GM20431 (cell line): ENCODE data around the gene ATP1B3.
"Not testable (repeated sequence)": the region's sequence is repeated elsewhere in the genome, so short reads cannot be mapped to it uniquely, and the experiment has no call there.

ENCODE experiments used
- in situ Hi-C: fragments of 300-500 bp; cut with MseI, MboI; formaldehyde crosslinking; loops from one replicate; pipeline ENCODE4 v1.15.0; 2020; ENCODE audit warnings: low sequenced_read_pairs; ENCODE audit not compliant: unreplicated experiment

The ATP1B3 gene

DNA sequence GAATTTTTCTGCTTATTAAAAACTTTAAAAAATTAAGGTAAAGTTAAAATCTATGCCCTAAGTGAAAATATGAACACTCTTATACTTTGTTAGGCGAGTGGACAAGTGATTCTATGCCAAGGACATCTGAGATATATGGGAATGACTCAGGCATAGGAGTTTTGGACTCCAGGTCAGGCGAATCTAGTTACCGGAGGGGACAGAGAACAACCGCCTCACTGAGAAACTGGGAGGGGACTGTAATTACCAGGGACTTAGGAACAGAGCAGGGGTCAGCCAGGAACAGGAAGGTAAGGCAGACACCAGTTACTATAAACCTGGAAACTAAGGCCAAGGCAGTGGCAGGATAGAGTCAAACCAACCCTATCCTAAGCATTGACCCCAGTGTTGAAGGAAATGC, 16.8 kb upstream of the ATP1B3 start:
- in situ Hi-C loops: no loop called here

DNA sequence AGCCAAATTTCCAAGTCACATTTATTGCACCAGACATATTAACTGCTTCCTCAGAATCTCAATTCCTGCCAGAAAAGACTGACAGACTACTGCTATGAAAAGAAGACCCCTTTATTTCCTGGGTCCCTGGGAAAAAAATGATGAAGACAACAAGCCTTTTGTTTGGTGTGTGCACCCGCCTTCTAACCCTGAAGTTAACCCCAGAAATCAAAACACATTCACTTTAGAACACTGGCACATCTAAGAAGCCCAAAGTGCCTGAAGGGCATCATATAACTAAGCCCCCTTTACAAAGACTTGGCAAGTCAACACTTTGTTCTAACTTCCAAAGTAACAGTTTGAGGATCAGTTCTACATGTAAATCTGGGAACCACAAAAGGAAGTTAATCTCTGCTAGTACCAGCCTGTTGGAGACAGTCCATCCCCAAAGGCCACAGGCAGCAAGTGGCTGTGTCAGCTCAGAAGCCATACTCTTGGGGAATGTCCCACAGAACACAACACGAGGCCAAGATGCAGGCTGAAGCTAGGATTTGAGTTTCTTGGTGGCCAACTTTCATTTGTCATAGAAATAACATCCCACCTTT, 16.3 kb upstream of the ATP1B3 start:
- in situ Hi-C loops: no loop called here

DNA sequence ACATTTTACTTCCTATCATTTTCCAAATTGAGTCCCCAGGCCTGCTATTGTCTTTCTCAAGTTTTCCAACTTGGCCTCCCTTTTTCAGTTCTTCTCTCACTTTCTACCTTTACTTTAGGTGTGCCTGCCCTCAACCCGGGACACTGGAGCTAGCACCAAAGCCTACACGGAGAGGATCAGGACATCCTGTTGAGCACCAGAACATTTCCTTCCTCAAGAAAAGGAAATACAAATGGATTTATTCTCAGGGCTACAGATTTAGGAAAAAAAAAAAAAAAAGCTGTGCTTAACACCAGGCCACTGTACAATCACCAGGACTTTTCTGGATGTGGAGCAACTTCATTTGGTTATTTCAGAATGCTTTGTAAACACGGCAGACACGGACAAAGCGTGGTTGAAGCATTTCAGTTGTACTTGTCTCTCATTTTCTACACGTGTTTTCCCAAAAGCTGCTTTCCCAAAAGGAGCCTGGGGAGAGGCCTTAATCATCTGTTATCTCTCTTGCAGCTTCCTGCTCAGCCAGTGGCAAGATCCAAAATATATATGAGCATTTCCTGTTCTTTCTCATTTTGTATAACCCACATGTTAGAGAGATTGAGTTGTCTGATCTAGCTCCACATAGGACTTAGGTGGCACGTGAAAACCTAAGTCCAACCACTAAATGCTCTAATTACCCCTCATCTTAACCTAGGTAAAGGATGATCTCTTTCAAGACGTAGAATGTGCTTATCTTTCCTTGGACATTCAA, 15.5 kb upstream of the ATP1B3 start:
- in situ Hi-C loops: no loop called here

DNA sequence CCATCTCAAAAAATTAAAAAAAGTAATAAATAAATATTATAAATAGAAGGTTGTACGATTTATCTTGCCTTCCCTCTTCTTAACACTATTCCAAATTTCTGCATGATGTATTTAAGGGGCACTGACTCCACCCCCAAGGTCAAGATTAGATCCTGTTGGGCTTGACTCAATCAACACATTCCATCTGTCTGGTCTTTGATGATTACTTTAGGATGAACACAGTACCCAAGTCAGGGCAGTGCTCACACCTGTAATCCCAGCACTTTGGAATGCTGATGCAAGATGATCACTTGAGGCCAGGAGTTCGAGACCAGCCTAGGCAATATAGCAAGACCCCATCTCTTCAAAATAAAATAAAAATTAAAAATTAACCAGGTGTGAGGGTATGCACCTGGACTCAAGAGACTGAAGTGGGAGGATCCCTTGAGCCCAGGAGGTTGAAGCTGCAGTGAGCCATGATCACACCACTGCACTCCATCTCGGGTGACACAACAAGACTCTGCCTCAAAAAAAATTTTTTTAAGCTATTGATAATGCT, 14.1 kb upstream of the ATP1B3 start:
- in situ Hi-C loops: no loop called here

DNA sequence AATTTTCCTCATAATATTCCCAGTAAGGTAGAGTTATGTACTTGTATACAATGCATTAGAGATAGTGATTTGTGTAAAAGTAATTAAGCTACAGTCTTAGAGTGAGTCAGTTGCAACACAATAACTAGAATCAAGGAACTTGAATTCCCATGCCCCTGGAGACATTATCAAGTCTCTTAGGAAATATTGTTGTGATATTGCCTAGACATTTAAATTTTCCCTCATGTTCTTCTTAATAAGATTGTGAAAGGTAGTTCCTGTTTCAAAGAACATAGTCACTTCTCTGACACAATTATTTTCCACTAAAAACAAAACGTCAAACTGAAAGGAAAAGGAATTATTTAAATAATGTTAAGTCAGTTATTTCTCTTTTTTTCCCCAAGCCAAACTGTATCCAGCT, 13.0 kb upstream of the ATP1B3 start:
- in situ Hi-C loops: no loop called here

DNA sequence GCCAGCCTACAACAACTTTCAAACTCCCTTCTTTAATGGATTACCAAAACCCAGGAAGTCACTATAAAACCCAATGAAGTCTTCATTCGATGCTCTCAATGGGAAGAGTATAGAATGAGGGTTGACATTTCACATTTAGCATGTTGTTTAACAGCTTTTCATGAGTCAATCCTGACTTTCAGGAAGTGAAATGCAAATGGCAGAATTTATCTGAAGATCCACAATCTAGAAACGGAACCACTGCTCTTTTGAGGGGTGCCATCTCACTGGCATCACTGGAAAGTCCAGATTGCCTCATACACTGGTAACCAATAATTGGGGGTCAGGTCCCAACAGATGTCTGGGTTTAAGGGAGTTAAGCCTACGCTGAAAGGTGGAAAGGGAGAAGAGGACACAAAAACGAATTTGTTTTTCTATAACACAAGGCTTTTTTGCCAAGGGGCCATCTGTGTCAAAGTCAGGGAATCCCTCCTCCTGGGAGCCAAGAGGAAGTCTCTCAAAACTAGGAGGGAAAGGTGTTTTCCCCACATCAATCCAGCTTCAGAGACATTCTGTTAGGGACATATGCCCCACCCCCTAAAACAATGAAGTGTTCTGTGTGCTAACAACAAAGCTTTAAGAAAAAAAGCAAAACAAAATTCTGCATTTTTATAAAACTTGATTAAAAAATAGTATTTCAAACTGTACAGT, 12.0 kb upstream of the ATP1B3 start:
- in situ Hi-C loops: no loop called here

DNA sequence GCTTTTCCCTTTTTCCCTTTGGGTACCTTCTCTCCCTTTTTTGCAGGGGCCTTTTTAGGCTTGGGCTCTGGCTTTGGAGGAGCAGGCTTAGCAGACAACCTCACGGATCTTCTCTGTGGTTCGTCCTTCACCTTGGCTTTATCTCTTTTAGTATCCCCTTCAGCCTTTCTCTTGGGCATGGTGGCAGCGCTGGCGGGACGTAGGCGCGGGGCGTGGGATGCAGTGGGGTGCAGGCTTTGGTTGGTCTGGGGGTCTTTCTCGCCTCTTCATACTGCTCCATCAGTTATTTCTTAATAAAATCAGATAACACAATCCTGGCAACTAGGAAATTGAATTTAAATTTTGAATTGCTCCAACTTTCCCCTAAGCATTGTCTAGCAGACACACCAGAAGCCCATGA, 11.3 kb upstream of the ATP1B3 start:
- in situ Hi-C loops: no loop called here

DNA sequence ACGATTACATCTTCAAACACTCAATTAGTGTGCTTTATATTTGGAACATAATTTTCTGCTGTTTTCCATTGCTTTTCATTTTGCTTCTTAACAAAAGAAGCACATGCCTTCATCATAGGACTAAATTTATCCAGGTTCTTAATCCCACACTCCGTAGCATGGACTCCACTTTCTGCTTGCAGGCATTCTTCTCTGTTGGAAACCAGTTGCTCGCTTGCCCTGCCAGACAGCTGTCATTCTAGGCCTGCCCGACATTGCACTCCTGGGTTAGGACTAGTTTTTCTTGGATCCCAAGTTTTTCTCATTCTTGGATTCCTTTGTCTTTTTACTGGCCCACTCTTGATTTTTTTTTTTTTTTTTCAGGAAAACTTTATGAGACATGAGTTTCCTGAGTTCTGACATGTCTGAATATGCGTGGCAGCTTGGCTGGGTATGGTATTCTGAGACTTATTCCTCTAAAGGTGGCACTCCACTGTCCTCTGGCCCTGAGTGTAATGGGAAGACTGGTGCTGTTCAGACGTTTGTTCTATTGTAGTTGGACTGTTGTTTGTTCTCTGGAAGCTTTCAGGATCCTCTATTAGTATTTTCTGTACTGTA, 6.3 kb upstream of the ATP1B3 start:
- in situ Hi-C loops: no loop called here

DNA sequence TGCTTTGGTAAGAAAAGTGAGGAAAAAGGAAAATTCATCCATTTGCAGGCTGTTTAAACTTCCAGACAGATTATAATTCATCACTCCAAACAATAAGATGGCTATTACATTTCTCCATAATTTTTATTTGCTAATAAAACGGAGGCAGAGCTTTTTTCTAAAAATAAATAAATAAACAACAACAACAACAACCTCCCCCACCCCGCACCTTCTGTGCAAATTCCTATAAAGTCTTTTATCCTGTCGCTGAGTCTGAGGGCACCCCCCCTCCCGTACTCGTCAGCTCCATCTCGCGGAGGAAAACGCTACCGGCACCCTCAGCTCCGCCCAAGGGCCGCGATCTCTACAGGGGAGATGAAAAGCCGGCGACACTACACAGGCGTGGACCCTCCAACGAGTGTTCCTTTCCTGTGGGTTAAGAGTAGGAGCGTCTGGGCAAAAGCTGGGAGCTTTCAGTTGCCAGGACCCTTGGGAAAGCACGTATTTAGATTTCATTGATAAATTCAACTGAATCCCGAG, 1.0 kb upstream of the ATP1B3 start:
- in situ Hi-C loops: no loop called here

DNA sequence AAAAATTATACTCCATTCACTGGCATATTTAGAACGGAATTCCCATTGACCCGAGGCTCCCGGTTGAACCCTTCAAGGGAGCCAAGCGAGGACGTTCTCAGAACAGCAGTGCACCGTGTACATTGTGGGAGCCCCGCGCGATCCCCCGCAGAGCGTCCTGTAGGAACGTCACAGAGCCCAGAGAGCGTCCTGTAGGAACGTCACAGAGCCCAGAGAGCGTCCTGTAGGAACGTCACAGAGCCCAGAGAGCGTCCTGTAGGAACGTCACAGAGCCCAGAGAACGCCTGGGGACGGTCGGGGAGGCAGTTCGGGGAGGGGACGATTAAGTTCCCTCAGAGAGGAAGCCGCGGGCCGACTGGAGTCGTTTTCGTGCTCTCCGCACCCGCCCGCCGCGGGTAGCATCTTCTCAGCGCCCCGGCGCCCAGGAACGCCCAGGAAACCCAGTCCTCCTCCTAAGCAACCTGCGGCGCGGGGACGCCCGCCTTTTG, 506 bp upstream of the ATP1B3 start:
- in situ Hi-C loops: no loop called here

DNA sequence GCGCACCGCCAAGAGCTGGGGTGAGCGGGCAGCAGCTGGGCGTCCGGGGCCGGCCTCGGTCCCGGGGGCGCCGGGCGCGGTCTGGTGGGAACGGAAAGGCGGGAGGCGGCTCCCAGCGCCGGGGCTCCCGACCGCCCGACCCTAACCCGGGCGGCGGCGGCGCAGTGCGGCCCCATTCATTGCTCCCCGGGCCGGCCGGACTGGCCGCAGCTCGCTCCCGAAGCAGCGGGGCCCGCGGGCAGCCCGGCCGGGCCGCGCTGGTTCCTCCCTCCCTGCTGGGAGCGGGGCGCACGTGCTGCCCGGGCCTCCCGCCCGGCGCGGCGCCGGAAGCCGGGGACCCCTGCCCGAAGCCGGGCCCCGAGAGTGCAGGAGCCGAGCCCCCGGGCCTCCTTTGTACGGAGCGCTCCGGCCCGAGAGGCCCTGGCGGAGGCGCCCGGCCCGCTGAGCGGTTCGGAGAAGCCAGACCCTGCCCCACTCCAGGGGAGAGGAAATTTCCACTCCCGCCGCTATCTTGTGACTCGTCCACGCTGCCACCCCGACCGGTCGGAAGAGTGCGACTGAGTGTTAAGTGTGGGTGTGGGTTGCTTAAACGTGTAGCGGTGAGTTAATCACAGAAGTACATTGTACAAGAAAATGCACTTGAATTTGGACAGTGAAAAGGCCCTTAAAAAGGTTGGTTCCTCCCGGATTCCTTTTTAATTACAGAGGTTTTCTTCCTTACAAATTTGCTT, 613 bp downstream of the ATP1B3 start:
- in situ Hi-C loops: no loop called here

DNA sequence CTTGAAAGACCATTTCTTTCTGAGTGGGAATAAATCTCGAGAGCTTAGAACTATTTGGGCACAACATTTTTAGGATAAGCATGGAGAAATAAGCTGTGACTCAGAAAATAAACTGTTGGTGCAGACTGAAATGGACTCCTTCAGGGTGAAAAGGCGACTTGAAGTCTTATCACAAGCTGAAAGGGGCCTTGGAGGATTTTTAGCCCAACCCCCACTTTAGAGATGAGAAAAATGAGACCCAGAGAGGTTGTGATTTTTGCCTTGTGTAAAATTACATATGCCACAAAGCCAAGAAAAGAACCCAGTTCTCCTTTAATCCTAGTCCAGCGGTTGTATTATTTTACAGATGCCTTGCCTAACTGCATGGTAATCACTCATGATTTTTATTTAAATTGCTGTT, 1.5 kb downstream of the ATP1B3 start:
- in situ Hi-C loops: no loop called here

DNA sequence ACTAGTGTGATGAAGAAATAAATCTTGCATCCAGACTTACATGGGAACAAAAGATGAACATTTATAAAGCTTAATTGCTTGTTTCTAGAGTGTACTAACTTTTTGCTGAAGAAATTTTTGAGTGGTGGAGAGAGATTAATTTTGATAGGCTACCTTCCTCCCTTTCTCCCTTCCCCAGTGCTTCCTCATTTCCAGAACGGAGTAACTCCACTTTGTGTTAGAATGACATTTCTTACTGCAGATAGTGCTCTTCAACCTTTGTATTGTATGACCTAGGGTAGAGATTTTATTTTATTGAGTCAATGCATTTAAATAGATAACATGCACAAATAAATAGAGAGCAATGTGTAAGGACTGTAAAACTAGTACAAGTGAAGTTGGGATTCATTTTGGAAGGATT, 1.9 kb downstream of the ATP1B3 start:
- in situ Hi-C loops: no loop called here

DNA sequence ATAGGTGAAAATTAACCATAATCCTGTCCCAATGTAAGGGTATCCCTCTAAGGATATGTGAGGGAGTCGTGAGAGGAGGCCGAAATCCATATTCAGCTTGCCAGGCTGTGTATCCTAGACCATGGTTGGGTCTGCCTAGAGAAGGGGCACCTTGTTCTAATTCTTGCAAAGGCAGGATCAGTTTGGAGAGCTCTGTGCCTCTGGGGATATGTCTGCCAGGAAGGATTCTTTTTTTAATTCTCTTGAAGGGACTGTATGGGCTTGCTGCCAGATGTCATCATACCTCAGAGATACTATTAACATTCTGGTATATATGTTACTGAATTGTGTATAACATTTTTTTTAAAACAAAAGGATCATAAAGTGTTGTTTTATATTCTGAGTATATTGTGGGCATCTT, 2.4 kb downstream of the ATP1B3 start:
- in situ Hi-C loops: no loop called here

DNA sequence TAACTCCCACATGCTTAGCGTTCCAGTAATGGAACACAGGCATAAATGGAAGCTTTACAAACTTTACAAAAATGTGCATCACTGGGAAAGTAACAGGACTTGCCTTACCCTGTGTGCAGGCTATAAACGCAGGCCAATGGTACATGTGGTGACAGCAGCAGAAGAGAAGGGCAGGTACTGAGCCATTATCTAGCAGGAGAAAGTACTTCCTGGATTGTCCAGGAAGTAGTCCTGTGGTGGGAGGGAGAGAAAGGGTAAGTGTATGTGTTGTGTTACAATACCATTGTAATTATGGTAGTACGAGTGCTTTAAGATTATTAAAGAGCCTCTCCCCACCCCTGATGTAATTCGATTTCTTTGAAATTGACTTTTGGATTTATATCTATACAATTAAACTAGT, 5.3 kb downstream of the ATP1B3 start:
- in situ Hi-C loops: no loop called here

DNA sequence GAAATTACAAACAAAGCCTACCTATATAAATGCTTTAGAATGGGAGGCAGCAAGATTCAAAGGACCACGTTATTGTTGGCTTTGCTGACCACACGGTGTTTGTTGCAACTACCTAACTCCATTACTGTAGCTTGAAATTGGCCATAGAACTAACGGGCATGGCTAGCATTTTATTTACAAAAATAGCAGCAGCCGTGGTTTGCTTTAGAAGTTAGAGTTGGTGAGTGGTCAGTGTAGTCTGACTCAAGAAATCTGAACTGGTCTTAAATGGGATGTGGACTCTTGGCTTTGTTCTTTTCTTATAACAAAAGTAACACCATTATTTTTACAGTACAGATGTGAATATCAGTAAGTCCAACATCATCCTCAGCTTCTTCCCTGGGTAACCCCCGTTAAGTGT, 10.6 kb downstream of the ATP1B3 start:
- in situ Hi-C loops: no loop called here

DNA sequence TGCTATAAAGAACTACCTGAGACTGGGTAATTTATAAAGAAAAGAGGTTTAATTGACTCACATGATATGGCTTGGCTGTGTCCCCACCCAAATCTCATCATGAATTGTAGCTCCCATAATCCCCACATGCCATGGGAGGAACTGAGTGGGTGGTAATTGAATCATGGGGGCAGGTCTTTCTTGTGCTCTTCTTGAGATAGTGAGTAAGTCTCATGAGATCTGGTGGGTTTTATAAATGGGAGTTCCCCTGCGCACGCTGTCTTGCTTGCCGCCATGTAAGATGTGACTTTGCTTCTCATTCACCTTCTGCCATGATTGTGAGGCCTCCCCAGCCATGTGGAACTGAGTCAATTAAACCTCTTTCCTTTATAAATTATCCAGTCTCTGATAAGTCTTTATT, 12.1 kb downstream of the ATP1B3 start:
- in situ Hi-C loops: not testable (repeated sequence)

DNA sequence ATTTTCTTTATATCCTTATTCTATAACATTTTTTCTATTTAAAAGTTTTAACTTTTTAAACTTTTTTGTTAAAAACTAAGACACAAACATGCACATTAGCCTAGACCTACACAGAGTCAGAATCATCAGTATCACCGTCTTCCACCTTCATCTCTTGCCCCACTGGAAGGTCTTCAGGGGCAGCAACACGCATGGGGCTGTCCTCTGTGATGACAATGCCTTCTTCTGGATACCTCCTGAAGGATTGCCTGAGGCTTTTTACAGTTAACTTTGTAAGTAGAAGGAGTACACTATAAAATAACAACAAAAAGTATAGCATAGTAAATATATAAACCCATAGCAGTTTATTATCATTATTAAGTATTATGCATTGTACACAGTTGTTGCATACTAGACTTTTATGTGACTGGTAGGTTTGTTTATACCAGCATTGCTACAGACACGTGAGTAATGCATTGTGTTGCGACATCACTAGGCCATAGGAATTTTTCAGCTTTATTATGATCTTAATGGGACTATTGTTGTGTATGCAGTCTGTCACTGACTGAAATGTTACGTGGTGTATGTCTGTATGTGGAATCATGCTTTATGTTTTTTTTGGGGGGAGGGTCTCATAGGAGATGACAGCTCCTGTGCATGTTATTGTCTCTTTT, 18.2 kb downstream of the ATP1B3 start:
- in situ Hi-C loops: no loop called here

DNA sequence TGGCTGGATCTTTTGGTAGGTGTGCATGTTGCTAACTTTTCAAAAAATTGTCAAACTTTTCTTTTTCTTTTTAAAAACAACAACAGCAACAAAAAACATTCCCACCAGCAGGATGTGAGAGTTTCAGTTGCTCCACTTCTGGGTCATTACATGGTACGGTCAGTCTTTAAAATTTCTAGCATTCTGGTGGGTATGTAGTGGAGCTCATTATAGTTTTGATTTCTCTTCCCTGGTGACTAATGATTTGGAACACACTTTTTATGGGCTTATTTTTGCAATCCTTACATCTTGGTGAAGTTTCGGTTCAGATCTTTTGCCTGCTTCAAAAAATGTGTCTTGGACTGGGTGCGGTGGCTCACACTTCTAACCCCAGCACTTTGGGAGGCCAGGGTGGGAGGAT, 19.3 kb downstream of the ATP1B3 start:
- in situ Hi-C loops: no loop called here
